Measurements from ENCODE around the gene FOXC1.

Gene FOXC1

DNA sequence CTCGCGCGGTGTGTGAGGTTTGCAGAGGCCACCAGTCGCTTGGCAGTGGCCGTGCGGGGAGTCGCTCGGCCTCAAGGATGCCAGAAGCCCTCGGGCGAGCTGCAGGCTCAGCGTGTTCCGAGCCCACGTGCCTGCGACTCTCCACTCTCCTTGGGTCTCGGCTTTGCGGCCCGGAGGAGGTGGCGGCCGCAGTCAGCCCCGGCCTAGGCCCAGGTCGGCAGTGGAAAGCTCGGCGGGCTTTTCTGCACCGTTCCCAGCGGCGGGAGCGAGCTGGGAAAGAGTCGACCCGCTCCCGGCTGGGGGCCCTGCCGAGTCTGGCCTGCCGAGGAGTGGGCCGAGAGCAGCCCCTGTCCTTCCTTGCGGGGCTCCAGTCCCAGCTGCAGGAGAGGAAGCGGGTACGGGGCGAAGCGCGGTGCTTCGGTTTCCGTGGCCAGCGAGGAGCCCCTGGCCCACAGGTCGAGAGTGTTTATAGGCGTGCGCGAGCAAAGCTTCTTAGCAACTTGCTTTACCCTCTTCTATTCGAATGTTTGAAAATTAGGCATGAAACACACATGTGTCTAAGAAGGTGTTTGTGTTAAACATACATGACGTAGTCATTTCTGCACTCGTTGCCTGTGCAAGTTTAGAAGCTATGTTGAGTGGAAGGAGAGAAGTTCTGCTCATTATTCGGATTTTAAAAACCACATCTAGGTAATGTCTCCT, 5.6 kb downstream of the FOXC1 start:
- no peaks in the 10 kb centered on the region for H3K79me2 ChIP-seq (ENCODE audit: control insufficient read depth, low read length)
- H3K27ac ChIP-seq (ENCODE audit: low read depth, low read length), result no peak overlapping the region
- H3K4me3 ChIP-seq (ENCODE audit: low read length), result no peak overlapping the region
- H3K36me3 ChIP-seq (ENCODE audit: control insufficient read depth, low read length), result no peaks in the 10 kb centered on the region
- no peak overlapping the region for H3K4me2 ChIP-seq (ENCODE audit: low read length)
- H3K9me3 ChIP-seq (ENCODE audit: control insufficient read depth, insufficient read depth, low read length), result no peaks in the 10 kb centered on the region
- peaks cover 11% of the 10 kb centered on the region for H3F3A ChIP-seq (ENCODE audit: control insufficient read depth, insufficient read depth)
- no peaks in the 10 kb centered on the region for H4K20me1 ChIP-seq (ENCODE audit: control insufficient read depth, insufficient read depth, low read depth, low read length)
- TF ChIP-seq, protein P1, sequence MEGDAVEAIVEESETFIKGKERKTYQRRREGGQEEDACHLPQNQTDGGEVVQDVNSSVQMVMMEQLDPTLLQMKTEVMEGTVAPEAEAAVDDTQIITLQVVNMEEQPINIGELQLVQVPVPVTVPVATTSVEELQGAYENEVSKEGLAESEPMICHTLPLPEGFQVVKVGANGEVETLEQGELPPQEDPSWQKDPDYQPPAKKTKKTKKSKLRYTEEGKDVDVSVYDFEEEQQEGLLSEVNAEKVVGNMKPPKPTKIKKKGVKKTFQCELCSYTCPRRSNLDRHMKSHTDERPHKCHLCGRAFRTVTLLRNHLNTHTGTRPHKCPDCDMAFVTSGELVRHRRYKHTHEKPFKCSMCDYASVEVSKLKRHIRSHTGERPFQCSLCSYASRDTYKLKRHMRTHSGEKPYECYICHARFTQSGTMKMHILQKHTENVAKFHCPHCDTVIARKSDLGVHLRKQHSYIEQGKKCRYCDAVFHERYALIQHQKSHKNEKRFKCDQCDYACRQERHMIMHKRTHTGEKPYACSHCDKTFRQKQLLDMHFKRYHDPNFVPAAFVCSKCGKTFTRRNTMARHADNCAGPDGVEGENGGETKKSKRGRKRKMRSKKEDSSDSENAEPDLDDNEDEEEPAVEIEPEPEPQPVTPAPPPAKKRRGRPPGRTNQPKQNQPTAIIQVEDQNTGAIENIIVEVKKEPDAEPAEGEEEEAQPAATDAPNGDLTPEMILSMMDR (IDR thresholded peaks at IDR 0.05; ENCODE audit: low read depth, low read length, poor library complexity, severe bottlenecking), result no peak
- H3K27me3 ChIP-seq (ENCODE audit: control insufficient read depth, low read length), result peaks cover 12% of the 10 kb centered on the region
- peaks cover 7% of the 10 kb centered on the region for H3K4me1 ChIP-seq (ENCODE audit: control insufficient read depth, low read length)
- no peaks in the 10 kb centered on the region for H3K9me2 ChIP-seq (replicated peaks; ENCODE audit: control insufficient read depth, low read length)

DNA sequence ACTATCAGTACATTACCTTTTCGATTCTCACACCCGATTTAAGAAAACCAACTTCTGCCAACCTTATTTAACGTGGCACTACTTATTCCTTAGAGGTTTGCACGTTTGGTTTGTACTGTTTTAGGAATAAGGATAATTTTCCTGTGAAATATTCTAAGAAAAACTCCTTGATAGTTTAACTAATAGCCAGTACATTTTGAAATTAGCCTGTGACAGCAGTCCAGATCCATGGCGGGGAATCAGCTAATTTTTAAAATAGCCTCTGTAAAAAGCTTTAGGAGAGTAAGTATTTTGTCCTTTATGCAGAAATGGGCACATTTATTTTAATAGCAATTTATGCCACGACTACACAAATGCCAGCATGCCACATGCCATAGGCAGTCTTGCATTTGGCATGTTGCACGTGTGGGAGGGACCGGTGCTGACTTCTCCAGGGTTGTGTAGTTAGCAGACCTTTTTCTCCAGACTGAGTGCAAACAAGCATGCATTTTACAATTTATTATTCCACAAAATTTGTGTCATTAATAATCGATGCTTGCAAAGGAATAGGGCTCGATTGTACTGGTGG, 6.2 kb downstream of the FOXC1 start:
- Histone ChIP-seq H3F3A (ENCODE audit: control insufficient read depth, insufficient read depth) (peaks cover 11% of the 10 kb centered on the region), H3K4me3 (ENCODE audit: low read length) (no peak overlapping the region), H4K20me1 (ENCODE audit: control insufficient read depth, insufficient read depth, low read depth, low read length) (no peaks in the 10 kb centered on the region), H3K79me2 (ENCODE audit: control insufficient read depth, low read length) (no peaks in the 10 kb centered on the region), H3K4me2 (ENCODE audit: low read length) (no peak overlapping the region), H3K27me3 (ENCODE audit: control insufficient read depth, low read length) (peaks cover 12% of the 10 kb centered on the region), H3K4me1 (ENCODE audit: control insufficient read depth, low read length) (peaks cover 7% of the 10 kb centered on the region), H3K27ac (ENCODE audit: low read depth, low read length) (no peak overlapping the region), H3K36me3 (ENCODE audit: control insufficient read depth, low read length) (no peaks in the 10 kb centered on the region), H3K9me3 (ENCODE audit: control insufficient read depth, insufficient read depth, low read length) (no peaks in the 10 kb centered on the region), H3K9me2 (replicated peaks; ENCODE audit: control insufficient read depth, low read length) (no peaks in the 10 kb centered on the region)
- TF ChIP-seq, protein P1 (IDR thresholded peaks at IDR 0.05; ENCODE audit: low read depth, low read length, poor library complexity, severe bottlenecking), result no peak
- no peak for TF ChIP-seq EZH2phosphoT487 (IDR thresholded peaks at IDR 0.05; ENCODE audit: borderline replicate concordance, low read length)

DNA sequence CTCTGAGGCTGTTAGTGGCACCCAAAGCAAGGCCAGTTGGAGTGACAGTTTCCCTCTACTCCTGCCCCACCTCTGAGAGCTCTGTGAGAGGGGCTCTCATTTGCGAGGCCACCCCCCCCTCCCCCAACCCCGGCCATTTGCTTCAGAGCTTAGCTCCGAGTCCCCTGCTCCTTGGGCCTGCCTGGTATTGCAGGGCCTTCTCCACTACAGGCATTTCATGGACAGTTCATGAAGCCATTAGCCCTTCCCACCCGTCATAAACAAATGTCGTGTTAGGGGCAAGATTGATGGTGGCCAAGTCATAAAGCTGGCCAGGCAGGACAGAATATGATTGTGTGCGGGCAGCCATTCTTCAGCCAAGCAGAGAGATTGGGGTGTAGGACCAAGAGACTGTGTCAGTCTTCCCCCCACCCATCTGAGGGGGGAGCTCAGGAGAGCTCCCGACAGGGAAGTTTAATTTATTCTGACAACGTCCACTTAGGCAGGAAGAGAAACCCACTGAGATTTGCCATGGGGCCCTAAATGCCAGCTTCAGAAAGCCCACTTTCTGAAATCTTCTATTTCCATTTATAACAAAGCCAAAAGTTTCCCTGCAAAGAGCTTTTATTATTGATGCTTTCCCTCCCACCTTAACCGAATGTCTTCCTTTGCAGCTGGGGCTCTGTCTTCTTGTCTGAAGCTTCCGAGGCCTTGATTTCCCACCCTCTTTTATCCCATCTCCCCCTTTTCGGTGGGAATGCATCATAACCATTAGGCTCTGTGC, 7.2 kb downstream of the FOXC1 start:
- no peaks in the 10 kb centered on the region for H3K36me3 ChIP-seq (ENCODE audit: control insufficient read depth, low read length)
- H3K4me2 ChIP-seq (ENCODE audit: low read length), result no peak overlapping the region
- H3K4me1 ChIP-seq (ENCODE audit: control insufficient read depth, low read length), result peaks cover 5% of the 10 kb centered on the region

More for the DNA sequence above, 7.2 kb downstream of the FOXC1 start:
- Histone ChIP-seq H3F3A (ENCODE audit: control insufficient read depth, insufficient read depth) (peaks cover 11% of the 10 kb centered on the region), H3K27me3 (ENCODE audit: control insufficient read depth, low read length) (peaks cover 10% of the 10 kb centered on the region), H4K20me1 (ENCODE audit: control insufficient read depth, insufficient read depth, low read depth, low read length) (no peaks in the 10 kb centered on the region), H3K27ac (ENCODE audit: low read depth, low read length) (no peak overlapping the region), H3K9me3 (ENCODE audit: control insufficient read depth, insufficient read depth, low read length) (no peaks in the 10 kb centered on the region), H3K4me3 (ENCODE audit: low read length) (no peak overlapping the region), H3K9me2 (replicated peaks; ENCODE audit: control insufficient read depth, low read length) (no peaks in the 10 kb centered on the region), H3K79me2 (ENCODE audit: control insufficient read depth, low read length) (no peaks in the 10 kb centered on the region)
- TF ChIP-seq, protein P1 (IDR thresholded peaks at IDR 0.05; ENCODE audit: low read depth, low read length, poor library complexity, severe bottlenecking), result no peak
- TF ChIP-seq EZH2phosphoT487 (IDR thresholded peaks at IDR 0.05; ENCODE audit: borderline replicate concordance, low read length), result no peak
